ENCODE data around the gene CACNA1I. TPM values are rescaled to one million over a fixed set of nuclear protein-coding genes. Genes with fewer than 3 reads are reported as not detected.

The CACNA1I gene
- total and polyA plus RNA-seq, 9 donors = 0.02 to 0.23 (median 0.09) TPM; not detected in 1

- TF ChIP-seq EP300 (IDR thresholded peaks at IDR 0.05) (no peak), POLR2A (IDR thresholded peaks at IDR 0.05) (no peak), CTCF (IDR thresholded peaks at IDR 0.05) (no peak)
- no peak overlapping the region for H3K4me3 ChIP-seq
- H3K27ac ChIP-seq = no peak overlapping the region
- H3K9me3 ChIP-seq = no peaks in the 10 kb centered on the region
- no peaks in the 10 kb centered on the region for H3K36me3 ChIP-seq
- peak in 2 of 5 donors; percentile 29 to 48 for DNase-seq
- intact Hi-C loops (cut with DNase I) = no loop called here
- WGBS, 3 donors = 31 to 40% (median 33%) methylated on average over 17 of the region's 17 CpGs
- no peaks in the 10 kb centered on the region for H3K4me1 ChIP-seq (ENCODE audit: insufficient read depth)
- no peaks in the 10 kb centered on the region for H3K27me3 ChIP-seq
These were observed 52.4 kb downstream of the CACNA1I start for GRCh38 chr22:39622881-39623367.

- no peaks in the 10 kb centered on the region for H3K27me3 ChIP-seq
- no peak overlapping the region for H3K27ac ChIP-seq
- no peaks in the 10 kb centered on the region for H3K4me1 ChIP-seq (ENCODE audit: insufficient read depth)
- 40 to 48% (median 46%) methylated on average over 28 of the region's 28 CpGs for WGBS, 3 donors
- intact Hi-C loops (cut with DNase I) = no loop called here
- H3K9me3 ChIP-seq = no peaks in the 10 kb centered on the region
- no peak for DNase-seq
- no peaks in the 10 kb centered on the region for H3K36me3 ChIP-seq
- no peak for TF ChIP-seq CTCF (IDR thresholded peaks at IDR 0.05)
- TF ChIP-seq EP300 (IDR thresholded peaks at IDR 0.05) = no peak
- H3K4me3 ChIP-seq = no peak overlapping the region
These were observed 53.3 kb downstream of the CACNA1I start for GRCh38 chr22:39623603-39624500.

GRCh38 chr22:39624501-39624821, 53.9 kb downstream of the CACNA1I start:
- H3K4me3 ChIP-seq = no peak overlapping the region
- no peak for DNase-seq
- 14 to 18% (median 16%) methylated on average over 7 of the region's 7 CpGs for WGBS, 3 donors
- H3K36me3 ChIP-seq = no peaks in the 10 kb centered on the region
- TF ChIP-seq POLR2A (IDR thresholded peaks at IDR 0.05) (no peak), CTCF (IDR thresholded peaks at IDR 0.05) (no peak), EP300 (IDR thresholded peaks at IDR 0.05) (no peak)
- H3K4me1 ChIP-seq (ENCODE audit: insufficient read depth) = no peaks in the 10 kb centered on the region
- no peak overlapping the region for H3K27ac ChIP-seq
- no peaks in the 10 kb centered on the region for H3K9me3 ChIP-seq
- no peaks in the 10 kb centered on the region for H3K27me3 ChIP-seq
- intact Hi-C loops (cut with DNase I) = no loop called here

- H3K4me3 ChIP-seq = no peak overlapping the region
- DNase-seq = no peak
- WGBS, 3 donors = 59 to 69% (median 62%) methylated on average over 22 of the region's 22 CpGs
- H3K27ac ChIP-seq = no peak overlapping the region
- no peak for TF ChIP-seq POLR2A (IDR thresholded peaks at IDR 0.05)
- TF ChIP-seq EP300 (IDR thresholded peaks at IDR 0.05) = no peak
- no peak for TF ChIP-seq CTCF (IDR thresholded peaks at IDR 0.05)
- no peaks in the 10 kb centered on the region for H3K36me3 ChIP-seq
- no peaks in the 10 kb centered on the region for H3K9me3 ChIP-seq
- no peaks in the 10 kb centered on the region for H3K4me1 ChIP-seq (ENCODE audit: insufficient read depth)
- H3K27me3 ChIP-seq = no peaks in the 10 kb centered on the region
- intact Hi-C loops (cut with DNase I) = no loop called here
These were observed 55.3 kb downstream of the CACNA1I start for GRCh38 chr22:39625569-39626537.
